Colonic mucosa (tissue), 4 donors: ENCODE measurements around the gene SLIT3. TPM values are rescaled to one million over a fixed set of nuclear protein-coding genes. Genes with fewer than 3 reads are reported as not detected.

Experiments used
- DNase-seq: peaks from one replicate; pipeline ENCODE4 v3.0.0-alpha.2; 2020
- H3K27ac ChIP-seq: fragments of 200-600 bp; one replicate; pipeline ENCODE4 v1.8.0; 2021
- H3K27me3 ChIP-seq: fragments of 200-600 bp; one replicate; pipeline ENCODE4 v1.8.0; 2021
- H3K36me3 ChIP-seq: fragments of 200-600 bp; one replicate; pipeline ENCODE4 v1.8.0; 2021
- H3K4me1 ChIP-seq: fragments of 200-600 bp; one replicate; pipeline ENCODE4 v1.8.0; 2021; ENCODE audit warnings: mild to moderate bottlenecking
- H3K4me3 ChIP-seq: fragments of 200-600 bp; one replicate; pipeline ENCODE4 v1.8.0; 2021
- H3K9ac ChIP-seq, 2 donors: one replicate each; pipeline ENCODE4 v1.7.0; 2013; ENCODE audit warnings: control low read depth in 2 of 2, low read depth in 2 of 2, low read length in 2 of 2
- H3K9me3 ChIP-seq: fragments of 200-600 bp; one replicate; pipeline ENCODE4 v1.8.0; 2021
- CTCF ChIP-seq: fragments of 200-600 bp; IDR thresholded peaks from one replicate; pipeline ENCODE4 v1.8.0; 2022; ENCODE audit warnings: antibody characterized with exemption, mild to moderate bottlenecking
- intact Hi-C: fragments of 100-400 bp; cut with DNase I; formaldehyde crosslinking; loops from one replicate; pipeline ENCODE4 v1.14.1; 2022
- total RNA-seq, 2 donors: library from RNA; stranded (reverse); fragmentation: NEBNext Ultra II Directional in 1 of 2; extraction: Animal tissue kit (Norgen Biotek cat#: 25700) in 1 of 2; gene quantifications; one replicate each; pipeline ENCODE4 v1.2.1, GENCODE V29; 2021
- donor health status: healthy.
- donor health status: DM: no; HTN: no; CAD: no.
- donor health status: DM: no; HTN: no; CAD: no.

SLIT3 gene
- total RNA-seq, 2 donors from 2014 or later: 3.4 to 7.6 TPM

DNA sequence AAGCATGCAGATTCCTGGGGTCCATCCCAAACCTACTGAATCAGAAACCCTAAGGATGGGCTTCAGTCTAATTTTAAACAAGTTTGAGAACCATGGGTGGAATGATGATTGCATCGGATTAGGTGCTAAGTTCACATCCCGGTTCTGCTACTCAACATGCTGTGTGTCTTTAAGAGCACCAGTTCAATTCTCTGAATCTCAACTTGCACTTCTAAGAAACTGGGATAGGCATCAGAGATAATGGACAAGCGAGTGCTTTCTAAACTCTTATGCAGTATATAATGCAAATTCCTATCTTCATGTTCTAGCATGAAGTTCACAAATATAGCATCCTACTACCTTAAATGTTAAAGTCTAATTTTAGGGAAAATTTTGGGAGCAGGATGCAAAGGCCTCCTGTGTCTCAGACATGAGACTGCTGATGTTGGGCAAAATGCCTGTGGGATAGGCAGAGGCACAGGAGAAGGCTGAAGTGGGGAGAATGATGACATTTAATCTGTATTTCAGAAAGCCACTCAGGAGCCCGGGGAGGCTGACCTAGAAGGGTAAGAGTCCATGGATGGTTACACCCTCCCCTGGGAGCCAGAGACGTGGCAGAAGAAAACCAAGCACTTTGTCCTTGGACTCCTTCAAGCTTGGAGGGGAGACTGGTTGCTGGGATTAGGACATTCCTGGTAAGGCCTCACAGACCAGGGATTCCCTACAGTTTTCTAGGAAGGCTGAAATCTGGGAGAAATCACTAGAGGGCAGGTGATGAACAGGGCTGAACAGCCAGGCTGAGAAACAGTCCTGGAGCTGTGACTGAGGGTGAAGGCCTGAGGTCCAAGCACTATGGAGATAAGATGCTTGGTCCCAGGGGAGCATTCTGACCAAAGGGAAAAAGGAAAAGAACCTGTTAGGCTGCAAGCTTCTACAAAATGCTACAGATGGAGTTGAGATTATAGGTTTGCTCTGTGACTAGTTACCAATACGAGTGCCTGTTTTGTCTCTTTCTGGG is 409.8 kb downstream of the SLIT3 start:
- Histone ChIP-seq H3K4me3 (no peak overlapping the region), H3K36me3 (no peaks in the 10 kb centered on the region), H3K27me3 (no peaks in the 10 kb centered on the region), H3K4me1 (no peaks in the 10 kb centered on the region), H3K9me3 (no peaks in the 10 kb centered on the region), H3K9ac (no peak overlapping the region), H3K27ac (no peak overlapping the region)
- no peak for TF ChIP-seq CTCF
- intact Hi-C loops: no loop called here
- DNase-seq: no peak

GRCh38 chr5:168889039-168889438 is 411.9 kb downstream of the SLIT3 start:
- no peaks in the 10 kb centered on the region for H3K4me1 ChIP-seq
- no peak overlapping the region for H3K4me3 ChIP-seq
- no peak overlapping the region for H3K27ac ChIP-seq
- intact Hi-C loops: no loop called here
- no peak for TF ChIP-seq CTCF
- no peaks in the 10 kb centered on the region for H3K36me3 ChIP-seq
- no peaks in the 10 kb centered on the region for H3K9me3 ChIP-seq
- H3K9ac ChIP-seq: no peak overlapping the region
- no peaks in the 10 kb centered on the region for H3K27me3 ChIP-seq
- DNase-seq: no peak

DNA sequence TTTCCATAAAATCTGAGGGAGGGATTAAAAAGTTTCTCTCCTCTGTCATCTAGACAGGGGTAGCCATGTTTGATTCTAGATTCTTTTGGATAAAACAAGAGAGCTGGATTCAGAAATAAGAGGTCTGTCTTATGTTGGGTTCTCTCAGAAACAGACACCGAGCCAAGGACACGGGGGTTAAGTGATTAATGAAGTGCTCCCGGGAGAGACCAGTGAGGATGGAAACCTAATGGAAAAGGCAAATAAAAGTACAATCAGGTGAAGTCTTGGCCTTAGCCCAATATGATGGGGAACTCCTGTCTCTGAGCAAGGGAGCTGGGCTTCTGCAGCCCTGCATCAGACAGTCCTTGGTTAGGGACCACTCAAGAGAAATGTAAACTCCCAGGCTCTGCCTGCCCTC is 413.0 kb downstream of the SLIT3 start:
- Histone ChIP-seq H3K9ac (no peak overlapping the region), H3K27ac (no peak overlapping the region), H3K9me3 (no peaks in the 10 kb centered on the region), H3K36me3 (no peaks in the 10 kb centered on the region), H3K27me3 (no peaks in the 10 kb centered on the region), H3K4me3 (no peak overlapping the region), H3K4me1 (no peaks in the 10 kb centered on the region)
- no peak for TF ChIP-seq CTCF
- DNase-seq: no peak
- intact Hi-C loops: no loop called here

GRCh38 chr5:168886157-168886556 is 414.8 kb downstream of the SLIT3 start:
- intact Hi-C loops: no loop called here
- Histone ChIP-seq H3K27ac (no peak overlapping the region), H3K9ac (no peak overlapping the region), H3K4me3 (no peak overlapping the region), H3K27me3 (no peaks in the 10 kb centered on the region), H3K4me1 (no peaks in the 10 kb centered on the region), H3K36me3 (no peaks in the 10 kb centered on the region), H3K9me3 (no peaks in the 10 kb centered on the region)
- no peak for TF ChIP-seq CTCF
- no peak for DNase-seq

DNA sequence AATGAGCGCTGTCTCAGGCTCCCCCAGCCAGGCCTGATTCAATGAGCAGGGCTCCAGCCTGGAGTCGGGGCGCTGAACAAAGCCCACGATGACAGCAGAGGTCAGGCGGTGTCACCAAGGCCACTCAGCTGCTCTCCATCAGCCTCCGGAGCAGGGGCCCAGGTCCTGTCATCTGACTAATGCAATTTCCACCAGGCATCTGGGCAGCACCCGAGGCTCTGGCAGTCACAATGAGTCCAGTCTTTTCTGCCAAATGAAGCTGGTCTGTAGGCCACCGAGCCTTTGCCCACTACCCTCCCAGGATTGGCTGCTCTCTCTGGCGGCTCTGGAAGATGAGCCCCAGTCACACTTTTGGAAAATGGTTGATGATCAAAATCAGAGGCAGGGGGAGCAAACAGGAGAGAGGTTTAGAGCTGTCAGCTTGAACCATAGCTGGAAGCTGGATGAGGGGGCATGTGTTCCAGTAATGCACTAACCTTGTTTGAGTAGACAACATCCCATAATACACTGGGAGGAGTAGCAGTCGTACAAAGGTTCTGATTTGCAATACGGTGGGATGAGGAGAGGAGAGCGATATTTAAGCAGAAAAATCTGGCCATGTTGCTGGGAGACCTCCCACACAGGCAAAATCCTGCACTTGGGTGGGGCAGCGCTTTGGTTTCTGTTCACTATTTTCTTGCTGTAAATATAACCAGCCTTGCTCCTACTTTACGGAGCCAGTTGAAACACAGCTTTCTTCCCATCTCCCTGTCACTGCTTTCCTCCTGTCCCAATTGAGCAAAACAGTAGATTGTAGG is 415.4 kb downstream of the SLIT3 start:
- Histone ChIP-seq H3K36me3 (no peaks in the 10 kb centered on the region), H3K27me3 (no peaks in the 10 kb centered on the region), H3K9me3 (no peaks in the 10 kb centered on the region), H3K27ac (no peak overlapping the region), H3K9ac (no peak overlapping the region), H3K4me3 (no peak overlapping the region), H3K4me1 (no peaks in the 10 kb centered on the region)
- DNase-seq: no peak
- TF ChIP-seq CTCF: no peak
- intact Hi-C loops: no loop called here
